ENCODE data around the gene TOGARAM2.

DNA sequence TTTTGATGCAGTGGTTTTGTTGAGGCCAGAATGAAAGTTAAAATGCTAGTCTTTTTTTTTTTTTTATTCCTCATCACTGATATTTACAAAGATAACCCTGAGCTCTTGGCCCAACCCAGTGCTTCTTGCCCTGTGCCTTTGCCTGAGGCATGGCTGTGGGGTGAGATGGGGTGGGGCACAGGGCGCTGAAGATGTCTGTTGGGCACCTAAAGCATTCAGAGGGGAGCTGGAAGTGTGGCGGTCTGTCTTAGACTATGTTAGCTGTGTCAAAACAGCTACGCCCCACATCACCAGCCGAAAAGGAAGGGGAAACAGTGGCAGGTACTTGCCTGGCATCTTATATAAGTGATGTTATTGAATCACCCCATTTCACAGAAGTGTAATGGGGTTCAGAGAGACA lies 20.7 kb downstream of the TOGARAM2 start:
- TF ChIP-seq GATA2 (IDR thresholded peaks at IDR 0.05; ENCODE audit: low read depth, low read length) (no peak), GATA3 (IDR thresholded peaks at IDR 0.05; ENCODE audit: low read depth, low read length) (no peak)
